GM21786 (cell line): ENCODE results near the gene RRP1B.

Experiments used
- ATAC-seq: cut with Tn5 transposase; IDR thresholded peaks from one replicate; pipeline ENCODE4 v1.9.1; 2021; ENCODE audit not compliant: unreplicated experiment

The RRP1B gene

DNA sequence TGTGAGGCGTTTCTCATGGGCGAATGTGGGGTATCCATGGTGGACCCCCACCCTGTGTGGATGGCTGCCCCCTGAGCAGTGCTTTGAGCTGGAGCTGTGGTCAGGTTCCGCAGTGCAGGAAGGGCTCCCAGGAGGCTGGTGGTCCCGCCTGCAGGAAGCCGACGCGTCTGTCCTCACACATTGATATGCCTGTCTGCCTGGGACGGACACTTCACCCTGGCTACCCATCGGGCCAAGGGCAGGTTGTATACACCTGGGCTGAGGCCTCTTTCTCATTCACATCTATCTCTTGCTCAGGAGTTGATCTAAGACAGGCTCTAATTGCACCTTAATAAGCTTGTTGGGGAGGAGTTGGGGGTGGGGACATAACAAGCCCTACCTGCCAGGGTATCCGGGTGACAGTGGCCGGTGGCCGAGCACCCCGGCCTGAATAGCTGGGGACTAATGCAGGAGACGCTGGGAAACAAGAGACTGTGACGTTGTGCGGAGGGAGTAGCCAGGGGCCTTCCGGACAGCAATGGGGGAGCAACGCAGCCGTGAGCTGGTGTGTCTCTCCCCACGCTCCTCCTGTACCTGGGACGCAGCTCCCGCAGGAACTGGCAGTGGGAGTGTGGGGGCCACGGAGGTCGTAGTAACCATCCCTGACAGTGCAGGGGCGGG lies 81.3 kb downstream of the RRP1B start:
- no peak for ATAC-seq

DNA sequence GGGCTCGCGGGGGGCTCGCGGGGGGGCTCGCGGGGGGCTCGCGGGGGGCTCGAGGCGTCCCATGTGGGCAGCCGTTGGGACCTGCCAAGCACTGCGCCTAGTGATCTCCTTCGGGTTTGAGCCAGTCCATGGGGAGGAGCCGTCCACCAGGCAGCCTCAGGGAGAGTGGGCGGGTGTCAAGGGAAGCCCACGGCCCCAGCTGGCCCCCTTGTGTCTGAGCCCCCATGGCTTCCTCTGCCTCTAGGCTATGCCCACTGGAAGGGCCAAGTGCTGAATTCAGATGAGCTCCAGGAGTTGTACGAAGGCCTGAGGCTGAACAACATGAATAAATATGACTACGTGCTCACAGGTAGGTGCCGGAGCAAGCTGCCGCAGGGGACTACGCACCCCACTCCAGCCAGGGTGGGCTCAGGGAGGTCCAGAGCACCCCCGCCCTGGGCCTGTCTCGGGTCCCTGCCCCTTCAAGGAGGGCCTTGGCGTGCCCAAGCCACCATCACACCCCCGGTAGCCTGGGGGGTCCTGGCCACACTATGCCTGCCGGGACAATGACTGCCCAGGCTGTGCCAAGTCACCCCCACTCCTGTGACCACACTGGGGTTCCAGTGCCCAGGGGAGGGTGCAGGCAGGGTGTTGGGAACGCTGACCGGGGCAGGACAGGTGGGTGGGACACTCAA lies 82.2 kb downstream of the RRP1B start:
- no peak for ATAC-seq

DNA sequence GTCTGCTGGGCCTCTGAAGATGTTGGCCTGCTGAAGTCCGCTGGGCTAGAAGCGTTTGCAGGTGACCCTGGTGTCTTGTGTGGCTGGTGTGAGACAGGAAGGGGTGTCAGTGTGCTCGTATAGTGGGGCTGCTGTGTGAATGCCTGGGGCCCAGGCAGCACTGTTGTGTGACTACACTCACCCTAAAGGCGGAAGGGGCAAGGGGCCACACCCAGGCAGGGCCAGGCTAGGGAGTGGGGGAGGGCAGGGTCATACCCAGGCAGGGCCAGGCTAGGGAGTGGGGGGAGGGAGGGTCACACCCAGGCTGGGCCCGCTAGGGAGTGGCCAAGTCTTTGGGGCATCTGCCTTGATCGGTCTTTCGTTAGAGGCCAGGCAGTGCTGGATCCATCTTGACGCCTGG lies 84.6 kb downstream of the RRP1B start:
- ATAC-seq, result no peak

DNA sequence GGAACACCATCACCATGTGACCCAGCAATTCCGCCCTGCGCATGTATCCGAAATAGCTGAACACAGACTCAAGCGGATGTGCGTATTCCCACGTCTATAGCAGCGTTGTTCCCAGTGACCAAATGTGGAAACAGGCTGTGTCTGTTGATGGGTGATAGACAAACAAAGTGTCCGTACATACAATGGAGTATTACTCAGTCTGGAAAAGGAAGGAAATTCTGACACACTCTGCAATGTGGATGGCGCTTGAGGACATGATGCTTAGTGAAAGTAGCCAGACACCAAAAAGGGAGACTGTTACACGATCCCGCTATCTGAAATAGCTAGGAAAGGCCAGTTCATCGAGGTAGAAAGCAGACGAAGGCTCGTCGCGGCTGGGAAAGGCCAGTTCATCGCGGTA lies 85.4 kb downstream of the RRP1B start:
- ATAC-seq, result no peak
